Prostate gland (tissue), 2 donors: ENCODE results near the gene KRTAP12-1. TPM values are rescaled to one million over a fixed set of nuclear protein-coding genes. Genes with fewer than 3 reads are reported as not detected.
"Not testable (repeated sequence)": the region's sequence is repeated elsewhere in the genome, so short reads cannot be mapped to it uniquely, and the experiment has no call there.

Experiments
- DNase-seq: peaks from one replicate; pipeline ENCODE4 v3.0.0-alpha.2; 2019; ENCODE audit warnings: low spot score
- H3K27ac ChIP-seq, 2 donors: fragments of 200-600 bp; sonication (generic); 2 replicates each; pipeline ENCODE4 v1.5.1; 2017 to 2019
- H3K27me3 ChIP-seq: fragments of 200-600 bp; sonication (generic); replicated peaks from 2 replicates; pipeline ENCODE4 v1.5.1; 2019; ENCODE audit not compliant: insufficient read depth
- H3K36me3 ChIP-seq, 2 donors: fragments of 200-600 bp; sonication (generic); 1 replicate in 1 of 2; 2 replicates in 1 of 2; pipeline versions ENCODE4 v1.5.1 to v1.8.1; 2017 to 2019
- H3K4me1 ChIP-seq: fragments of 200-600 bp; sonication (generic); replicated peaks from 2 replicates; pipeline ENCODE4 v1.5.1; 2019
- H3K4me3 ChIP-seq, 2 donors: fragments of 200-600 bp; sonication (generic); 2 replicates each; pipeline ENCODE4 v1.5.1; 2017 to 2019
- H3K9me3 ChIP-seq: fragments of 200-600 bp; sonication (generic); 2 replicates; pipeline ENCODE4 v1.5.1; 2017
- POLR2A ChIP-seq: fragments of 450-650 bp; IDR thresholded peaks from one replicate; pipeline ENCODE4 v1.6.1; 2016; ENCODE audit warnings: antibody characterized with exemption, mild to moderate bottlenecking
- POLR2AphosphoS5 ChIP-seq: sonication (generic); formaldehyde crosslinking; IDR thresholded peaks from one replicate; pipeline ENCODE4 v1.6.1; 2017; ENCODE audit warnings: antibody characterized with exemption
- WGBS: methylation state at CpG from one replicate; pipeline ENCODE4 v1.1.5; 2018; 5-methylcytosine and 5-hydroxymethylcytosine counted together
- intact Hi-C: fragments of 100-400 bp; cut with DNase I; formaldehyde crosslinking; loops from one replicate; pipeline ENCODE4 v1.14.2; 2022
- total RNA-seq, 2 donors: library from RNA; depleted of rRNA; stranded (reverse); fragments of >200 nt; gene quantifications; one replicate each; pipeline ENCODE4 v1.1.0, GENCODE V29; 2016
- TF ChIP-seq, protein P1 (sequence below), 4 experiments: fragments of 200-600 bp in 2 of 4; fragments of 450-650 bp in 2 of 4; sonication (generic) in 2 of 4; IDR thresholded peaks; 1 replicate in 3 of 4; 2 replicates in 1 of 4; pipeline ENCODE4 v1.5.1; 2016 to 2019; ENCODE audit warnings: antibody characterized with exemption in 4 of 4, mild to moderate bottlenecking in 2 of 4, moderate library complexity in 2 of 4

Gene KRTAP12-1
- total RNA-seq, 2 donors from 2014 or later: not detected

DNA sequence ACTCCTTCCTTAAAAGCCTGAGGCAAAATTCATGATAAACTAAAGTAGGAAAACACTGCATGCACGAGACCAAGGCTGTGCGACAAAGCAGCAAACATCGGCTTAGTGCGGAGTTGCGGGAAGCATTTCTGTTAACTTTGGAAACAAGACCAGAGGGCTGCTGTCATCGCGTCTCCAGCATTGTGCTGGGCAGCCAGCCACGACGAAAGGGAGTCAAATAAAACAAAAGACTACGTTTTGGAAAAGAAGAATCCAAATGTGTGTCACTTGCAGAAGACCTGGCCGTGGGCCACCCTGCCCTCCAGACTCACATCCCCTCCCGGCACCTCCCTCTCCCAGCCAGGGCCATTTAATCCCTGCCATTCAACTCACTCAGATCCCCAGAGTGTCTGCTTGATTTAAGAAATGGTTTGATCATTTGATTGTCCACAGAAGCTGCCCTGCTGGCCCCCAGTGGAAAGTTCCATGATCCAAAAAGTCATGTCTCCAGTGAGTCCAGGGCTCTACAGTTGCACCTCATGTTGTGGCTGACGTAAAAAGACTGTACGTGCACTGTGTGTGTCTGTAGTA is 38.1 kb downstream of the KRTAP12-1 start:
- Histone ChIP-seq H3K27ac (no peak overlapping the region), H3K4me1 (no peaks in the 10 kb centered on the region), H3K36me3 (no peaks in the 10 kb centered on the region), H3K27me3 (peaks cover 3% of the 10 kb centered on the region), H3K9me3 (no peaks in the 10 kb centered on the region), H3K4me3 (no peak overlapping the region)
- no peak for DNase-seq
- intact Hi-C loops: no loop called here
- WGBS: 47% methylated on average over 14 of the region's 14 CpGs
- TF ChIP-seq, protein P1, sequence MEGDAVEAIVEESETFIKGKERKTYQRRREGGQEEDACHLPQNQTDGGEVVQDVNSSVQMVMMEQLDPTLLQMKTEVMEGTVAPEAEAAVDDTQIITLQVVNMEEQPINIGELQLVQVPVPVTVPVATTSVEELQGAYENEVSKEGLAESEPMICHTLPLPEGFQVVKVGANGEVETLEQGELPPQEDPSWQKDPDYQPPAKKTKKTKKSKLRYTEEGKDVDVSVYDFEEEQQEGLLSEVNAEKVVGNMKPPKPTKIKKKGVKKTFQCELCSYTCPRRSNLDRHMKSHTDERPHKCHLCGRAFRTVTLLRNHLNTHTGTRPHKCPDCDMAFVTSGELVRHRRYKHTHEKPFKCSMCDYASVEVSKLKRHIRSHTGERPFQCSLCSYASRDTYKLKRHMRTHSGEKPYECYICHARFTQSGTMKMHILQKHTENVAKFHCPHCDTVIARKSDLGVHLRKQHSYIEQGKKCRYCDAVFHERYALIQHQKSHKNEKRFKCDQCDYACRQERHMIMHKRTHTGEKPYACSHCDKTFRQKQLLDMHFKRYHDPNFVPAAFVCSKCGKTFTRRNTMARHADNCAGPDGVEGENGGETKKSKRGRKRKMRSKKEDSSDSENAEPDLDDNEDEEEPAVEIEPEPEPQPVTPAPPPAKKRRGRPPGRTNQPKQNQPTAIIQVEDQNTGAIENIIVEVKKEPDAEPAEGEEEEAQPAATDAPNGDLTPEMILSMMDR (IDR thresholded peaks at IDR 0.05): no peak
- TF ChIP-seq POLR2A (no peak), POLR2AphosphoS5 (no peak)

- no peaks in the 10 kb centered on the region for H3K9me3 ChIP-seq
- no peaks in the 10 kb centered on the region for H3K4me1 ChIP-seq
- no peak overlapping the region for H3K4me3 ChIP-seq
- peaks cover 3% of the 10 kb centered on the region for H3K27me3 ChIP-seq
- DNase-seq: no peak
- 94% methylated on average over 5 of the region's 5 CpGs for WGBS
- H3K36me3 ChIP-seq: no peaks in the 10 kb centered on the region
- no peak for TF ChIP-seq POLR2A
- TF ChIP-seq, protein P1 (IDR thresholded peaks at IDR 0.05): no peak
- TF ChIP-seq POLR2AphosphoS5: no peak
- intact Hi-C loops: no loop called here
- no peak overlapping the region for H3K27ac ChIP-seq
Measured at GRCh38 chr21:44640761-44641160, 41.2 kb downstream of the KRTAP12-1 start.

- WGBS: 79% methylated on average over 12 of the region's 12 CpGs
- TF ChIP-seq POLR2AphosphoS5: no peak
- TF ChIP-seq, protein P1 (IDR thresholded peaks at IDR 0.05): no peak
- no peak for TF ChIP-seq POLR2A
- Histone ChIP-seq H3K4me3 (no peak overlapping the region), H3K27me3 (peaks cover 3% of the 10 kb centered on the region), H3K36me3 (no peaks in the 10 kb centered on the region), H3K4me1 (no peaks in the 10 kb centered on the region), H3K27ac (no peak overlapping the region), H3K9me3 (no peaks in the 10 kb centered on the region)
- DNase-seq: no peak
- intact Hi-C loops: no loop called here
Measured at GRCh38 chr21:44639331-44639655, 42.7 kb downstream of the KRTAP12-1 start.

DNA sequence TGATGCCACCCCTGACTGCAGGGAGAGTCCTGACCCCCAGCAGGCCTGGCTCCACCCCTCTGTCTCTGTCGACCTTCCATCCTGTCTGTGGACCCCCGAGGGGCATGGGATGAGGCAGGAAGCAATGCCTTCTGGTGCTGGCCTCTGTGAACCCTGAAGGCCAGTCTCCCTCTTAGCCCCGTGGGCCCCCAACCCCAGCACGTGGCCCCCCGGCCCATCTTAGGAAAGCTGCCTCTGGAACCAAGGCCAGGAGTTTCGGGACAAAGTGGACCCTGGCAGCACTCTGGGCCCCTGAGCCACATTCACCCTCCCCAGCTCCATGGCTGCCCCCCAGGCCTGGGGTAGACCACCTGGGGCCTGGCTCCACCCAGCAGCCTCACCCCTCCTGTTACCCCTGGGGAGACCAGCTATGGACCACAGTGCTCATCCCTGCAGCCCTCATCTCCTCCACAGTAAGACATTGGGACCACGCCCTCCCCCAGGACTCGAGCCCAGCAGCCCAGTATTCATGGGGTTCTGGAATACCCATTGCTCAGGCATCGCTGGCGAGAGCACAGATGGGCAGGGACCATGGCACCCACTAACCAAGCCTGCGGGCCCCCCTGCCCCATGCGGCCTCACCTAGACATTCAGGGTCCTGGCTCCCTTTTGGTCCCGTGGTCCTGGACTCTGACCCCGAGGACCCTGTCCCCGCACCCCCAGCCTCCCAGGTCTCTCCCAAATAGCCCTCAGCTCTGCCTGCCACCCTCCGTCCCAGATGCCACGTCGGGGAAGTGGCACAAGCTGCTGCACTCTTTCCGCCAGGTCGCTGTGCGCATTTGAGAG is 43.2 kb downstream of the KRTAP12-1 start:
- H3K4me1 ChIP-seq, H3K4me3 ChIP-seq, DNase-seq, H3K27ac ChIP-seq, H3K36me3 ChIP-seq, H3K9me3 ChIP-seq, intact Hi-C loops, H3K27me3 ChIP-seq: not testable (repeated sequence)
- 88% methylated on average over 17 of the region's 21 CpGs for WGBS

GRCh38 chr21:44637851-44638348 is 44.1 kb downstream of the KRTAP12-1 start:
- H3K4me1 ChIP-seq, intact Hi-C loops, H3K9me3 ChIP-seq, H3K27ac ChIP-seq, H3K4me3 ChIP-seq, H3K36me3 ChIP-seq, H3K27me3 ChIP-seq, DNase-seq: not testable (repeated sequence)
- WGBS: 59% methylated on average over 8 of the region's 12 CpGs
